Astrocyte (in vitro differentiated cells and primary cell): ENCODE measurements around the gene KDM6A.

Source experiments
- EZH2 ChIP-seq: IDR thresholded peaks from 2 replicates; pipeline ENCODE4 v1.6.1; 2012; ENCODE audit warnings: mild to moderate bottlenecking, low read length, inconsistent platforms; ENCODE audit not compliant: insufficient read depth
- TF ChIP-seq, protein P1 (sequence below): IDR thresholded peaks from 2 replicates; pipeline ENCODE4 v1.5.1; 2011; ENCODE audit warnings: low read depth, mild to moderate bottlenecking, inconsistent platforms, low read length, moderate library complexity; ENCODE audit not compliant: insufficient read depth

- TF ChIP-seq, protein P1, sequence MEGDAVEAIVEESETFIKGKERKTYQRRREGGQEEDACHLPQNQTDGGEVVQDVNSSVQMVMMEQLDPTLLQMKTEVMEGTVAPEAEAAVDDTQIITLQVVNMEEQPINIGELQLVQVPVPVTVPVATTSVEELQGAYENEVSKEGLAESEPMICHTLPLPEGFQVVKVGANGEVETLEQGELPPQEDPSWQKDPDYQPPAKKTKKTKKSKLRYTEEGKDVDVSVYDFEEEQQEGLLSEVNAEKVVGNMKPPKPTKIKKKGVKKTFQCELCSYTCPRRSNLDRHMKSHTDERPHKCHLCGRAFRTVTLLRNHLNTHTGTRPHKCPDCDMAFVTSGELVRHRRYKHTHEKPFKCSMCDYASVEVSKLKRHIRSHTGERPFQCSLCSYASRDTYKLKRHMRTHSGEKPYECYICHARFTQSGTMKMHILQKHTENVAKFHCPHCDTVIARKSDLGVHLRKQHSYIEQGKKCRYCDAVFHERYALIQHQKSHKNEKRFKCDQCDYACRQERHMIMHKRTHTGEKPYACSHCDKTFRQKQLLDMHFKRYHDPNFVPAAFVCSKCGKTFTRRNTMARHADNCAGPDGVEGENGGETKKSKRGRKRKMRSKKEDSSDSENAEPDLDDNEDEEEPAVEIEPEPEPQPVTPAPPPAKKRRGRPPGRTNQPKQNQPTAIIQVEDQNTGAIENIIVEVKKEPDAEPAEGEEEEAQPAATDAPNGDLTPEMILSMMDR = no peak
- TF ChIP-seq EZH2 = no peak
These were observed 42.4 kb downstream of the KDM6A start for GRCh38 chrX:44915361-44915868.
